Measurements from ENCODE around the gene MRPL16. TPM values are rescaled to one million over a fixed set of nuclear protein-coding genes. Genes with fewer than 3 reads are reported as not detected.
A peak's percentile ranks its signal among the peaks of the same experiment; 100 is the strongest.

Gene MRPL16
- total and polyA plus RNA-seq, 12 donors, result 47.5 to 143 (median 74.1) TPM

DNA sequence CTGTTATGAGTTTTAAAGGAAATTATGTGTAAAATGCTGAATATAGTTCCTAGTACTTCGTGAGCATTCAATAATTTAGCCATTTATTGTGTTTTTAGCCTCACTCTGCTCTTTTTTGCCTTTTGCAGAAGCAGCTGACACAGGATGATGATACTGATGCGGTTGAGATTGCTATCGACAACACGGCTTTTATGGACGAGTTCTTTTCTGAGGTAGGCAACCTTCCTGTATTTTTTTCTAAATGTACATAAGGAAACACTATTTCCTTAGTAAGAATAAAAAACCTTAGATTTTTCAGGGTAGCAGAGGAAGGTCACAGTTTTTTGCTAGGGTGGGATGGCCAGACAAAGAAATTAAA lies 37.5 kb downstream of the MRPL16 start:
- H3K27ac ChIP-seq, result peak overlapping the region in 1 of 5 donors; percentile 73
- peaks cover 0 to 22% of the 10 kb centered on the region in 2 donors for H3K36me3 ChIP-seq (replicated peaks in 1 of 2)
- 76 to 87% (median 79%) methylated on average over 5 of the region's 5 CpGs for whole genome bisulfite sequencing, 4 donors
- no peaks in the 10 kb centered on the region for H3K27me3 ChIP-seq
- H3K4me1 ChIP-seq (replicated peaks in 1 of 2), result peaks cover 24 to 25% of the 10 kb centered on the region in 2 donors
- TF ChIP-seq POLR2A (IDR thresholded peaks at IDR 0.05), result no peak
- TF ChIP-seq, protein P1, sequence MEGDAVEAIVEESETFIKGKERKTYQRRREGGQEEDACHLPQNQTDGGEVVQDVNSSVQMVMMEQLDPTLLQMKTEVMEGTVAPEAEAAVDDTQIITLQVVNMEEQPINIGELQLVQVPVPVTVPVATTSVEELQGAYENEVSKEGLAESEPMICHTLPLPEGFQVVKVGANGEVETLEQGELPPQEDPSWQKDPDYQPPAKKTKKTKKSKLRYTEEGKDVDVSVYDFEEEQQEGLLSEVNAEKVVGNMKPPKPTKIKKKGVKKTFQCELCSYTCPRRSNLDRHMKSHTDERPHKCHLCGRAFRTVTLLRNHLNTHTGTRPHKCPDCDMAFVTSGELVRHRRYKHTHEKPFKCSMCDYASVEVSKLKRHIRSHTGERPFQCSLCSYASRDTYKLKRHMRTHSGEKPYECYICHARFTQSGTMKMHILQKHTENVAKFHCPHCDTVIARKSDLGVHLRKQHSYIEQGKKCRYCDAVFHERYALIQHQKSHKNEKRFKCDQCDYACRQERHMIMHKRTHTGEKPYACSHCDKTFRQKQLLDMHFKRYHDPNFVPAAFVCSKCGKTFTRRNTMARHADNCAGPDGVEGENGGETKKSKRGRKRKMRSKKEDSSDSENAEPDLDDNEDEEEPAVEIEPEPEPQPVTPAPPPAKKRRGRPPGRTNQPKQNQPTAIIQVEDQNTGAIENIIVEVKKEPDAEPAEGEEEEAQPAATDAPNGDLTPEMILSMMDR (IDR thresholded peaks at IDR 0.05), result no peak
- intact Hi-C loops (cut with DNase I), result no loop called here
- H3K4me3 ChIP-seq, result no peak overlapping the region
- no peak for DNase-seq
- no peaks in the 10 kb centered on the region for H3K9me3 ChIP-seq (replicated peaks in 1 of 3)

DNA sequence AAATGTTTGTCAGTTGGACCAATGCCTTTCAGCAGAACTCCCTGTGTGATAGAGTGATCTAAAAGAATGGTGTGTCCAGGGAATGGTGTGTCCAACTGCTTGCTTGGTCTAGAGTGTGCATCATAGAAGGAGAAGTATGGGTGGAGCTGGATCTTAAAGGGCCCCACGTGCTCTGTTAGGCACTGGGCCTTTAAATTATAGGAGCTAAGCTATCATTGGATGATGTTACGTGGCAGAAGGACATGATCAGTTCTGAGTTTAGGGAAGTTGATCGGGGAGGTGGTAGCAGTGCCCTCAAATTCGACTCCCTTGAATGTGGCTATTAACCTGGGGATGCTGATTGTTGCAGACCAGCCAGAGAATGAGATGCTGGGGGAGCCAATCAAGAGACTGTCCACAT lies 39.0 kb downstream of the MRPL16 start:
- TF ChIP-seq, protein P1 (IDR thresholded peaks at IDR 0.05), result no peak
- TF ChIP-seq POLR2A (IDR thresholded peaks at IDR 0.05), result no peak
- Histone ChIP-seq H3K27me3 (no peaks in the 10 kb centered on the region), H3K36me3 (replicated peaks in 1 of 2) (peaks cover 0 to 22% of the 10 kb centered on the region in 2 donors), H3K9me3 (replicated peaks in 1 of 3) (no peaks in the 10 kb centered on the region), H3K27ac (peak overlapping the region in 1 of 5 donors; percentile 59), H3K4me1 (replicated peaks in 1 of 2) (peaks cover 13 to 19% of the 10 kb centered on the region in 2 donors), H3K4me3 (no peak overlapping the region)
- intact Hi-C loops (cut with DNase I), result no loop called here
- no peak for DNase-seq
- 64 to 83% (median 81%) methylated on average over 4 of the region's 4 CpGs for WGBS, 4 donors

DNA sequence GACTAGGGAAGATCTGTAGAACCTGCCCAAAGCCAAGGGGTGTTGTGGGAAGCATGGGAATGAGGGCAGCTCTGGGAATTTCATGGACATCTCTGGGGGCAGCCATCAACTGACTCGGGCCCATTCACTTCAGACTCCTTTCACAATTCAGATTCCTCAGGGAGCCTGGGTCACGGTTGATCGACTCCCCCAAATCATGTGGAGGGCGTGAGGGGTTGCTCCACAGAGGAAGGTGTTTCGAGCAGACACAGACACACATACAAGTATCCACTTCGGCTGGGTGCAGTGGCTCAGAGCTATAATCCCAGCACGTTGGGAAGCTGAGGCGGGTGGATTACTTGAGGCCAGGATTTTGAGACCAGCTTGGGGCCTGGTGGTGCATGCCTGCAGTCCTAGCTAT lies 39.7 kb downstream of the MRPL16 start:
- Histone ChIP-seq H3K4me3 (no peak overlapping the region), H3K36me3 (replicated peaks in 1 of 2) (peaks cover 0 to 22% of the 10 kb centered on the region in 2 donors), H3K27me3 (no peaks in the 10 kb centered on the region), H3K4me1 (replicated peaks in 1 of 2) (peaks cover 11 to 15% of the 10 kb centered on the region in 2 donors), H3K27ac (no peak overlapping the region), H3K9me3 (replicated peaks in 1 of 3) (no peaks in the 10 kb centered on the region)
- intact Hi-C loops (cut with DNase I), result no loop called here
- TF ChIP-seq, protein P1 (IDR thresholded peaks at IDR 0.05), result no peak
- 88 to 95% (median 93%) methylated on average over 3 to 8 of the region's 8 CpGs for WGBS, 4 donors
- DNase-seq, result no peak

DNA sequence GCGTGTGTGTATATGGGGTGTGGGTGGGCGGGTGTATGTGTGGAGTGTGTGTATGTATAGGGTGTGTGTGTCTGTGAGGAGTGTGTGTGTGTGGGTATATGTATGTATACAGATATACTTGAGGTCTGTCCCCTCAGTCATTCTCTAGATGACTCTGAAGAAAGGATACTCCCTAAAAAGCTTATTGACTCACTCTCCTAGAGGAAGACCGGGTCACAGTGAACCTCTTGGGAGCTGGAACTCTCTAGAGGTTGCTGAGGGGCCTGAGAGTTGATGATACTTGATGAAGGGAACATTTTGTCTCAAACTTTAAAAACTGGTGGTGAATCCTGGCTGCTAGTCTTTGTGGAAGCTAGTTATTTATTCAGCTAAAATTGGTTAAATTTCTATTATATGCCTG lies 40.3 kb downstream of the MRPL16 start:
- 91 to 96% (median 94%) methylated on average over 3 of the region's 3 CpGs for WGBS, 4 donors
- peaks cover 12 to 21% of the 10 kb centered on the region in 2 donors for H3K4me1 ChIP-seq (replicated peaks in 1 of 2)
- peaks cover 0 to 22% of the 10 kb centered on the region in 2 donors for H3K36me3 ChIP-seq (replicated peaks in 1 of 2)
- DNase-seq, result no peak
- no peak overlapping the region for H3K4me3 ChIP-seq
- intact Hi-C loops (cut with DNase I), result no loop called here
- H3K27ac ChIP-seq, result no peak overlapping the region
- no peak for TF ChIP-seq POLR2A (IDR thresholded peaks at IDR 0.05)
- TF ChIP-seq, protein P1 (IDR thresholded peaks at IDR 0.05), result no peak
- no peaks in the 10 kb centered on the region for H3K9me3 ChIP-seq (replicated peaks in 1 of 3)
- no peaks in the 10 kb centered on the region for H3K27me3 ChIP-seq

Measured in adrenal gland (tissue), 12 donors.